ENCODE measurements around the gene PRSS3.
"Not testable (repeated sequence)": the region's sequence is repeated elsewhere in the genome, so short reads cannot be mapped to it uniquely, and the experiment has no call there.

The PRSS3 gene

DNA sequence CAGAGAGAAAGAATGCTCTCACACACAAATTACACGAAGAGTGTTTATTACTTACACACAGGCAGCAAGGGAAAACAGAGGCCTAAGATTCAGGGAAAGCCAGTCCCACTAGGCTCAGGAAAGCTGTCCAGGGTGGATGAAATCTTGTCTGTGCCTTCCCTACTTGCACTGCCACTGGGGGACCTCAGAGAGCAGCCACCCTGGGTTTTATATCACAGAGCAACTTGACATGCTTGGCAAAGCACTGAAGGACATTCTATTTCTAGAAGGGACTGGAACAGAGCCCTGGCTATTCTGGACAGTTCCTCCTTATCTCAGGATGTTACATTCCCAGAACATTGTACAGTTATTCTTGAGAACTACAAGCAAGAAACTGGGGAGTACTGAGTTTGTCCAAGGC is 7.5 kb upstream of the PRSS3 start:
- Histone ChIP-seq H3K27ac (ENCODE audit: low read depth, low read length) (no peak overlapping the region), H3K4me3 (ENCODE audit: low read length) (no peak overlapping the region), H3K36me3 (ENCODE audit: insufficient read depth, low read length) (no peaks in the 10 kb centered on the region), H3K9ac (ENCODE audit: low read depth, low read length) (no peak overlapping the region), H3K9me3 (ENCODE audit: insufficient read depth, low read depth, low read length) (no peaks in the 10 kb centered on the region), H3K4me1 (ENCODE audit: insufficient read depth, low read length) (no peaks in the 10 kb centered on the region), H3K27me3 (ENCODE audit: insufficient read depth, low read length) (no peaks in the 10 kb centered on the region; the same call in 1 of the 2 replicates)
- WGBS: 57% methylated on average over 1 of the region's 1 CpG

DNA sequence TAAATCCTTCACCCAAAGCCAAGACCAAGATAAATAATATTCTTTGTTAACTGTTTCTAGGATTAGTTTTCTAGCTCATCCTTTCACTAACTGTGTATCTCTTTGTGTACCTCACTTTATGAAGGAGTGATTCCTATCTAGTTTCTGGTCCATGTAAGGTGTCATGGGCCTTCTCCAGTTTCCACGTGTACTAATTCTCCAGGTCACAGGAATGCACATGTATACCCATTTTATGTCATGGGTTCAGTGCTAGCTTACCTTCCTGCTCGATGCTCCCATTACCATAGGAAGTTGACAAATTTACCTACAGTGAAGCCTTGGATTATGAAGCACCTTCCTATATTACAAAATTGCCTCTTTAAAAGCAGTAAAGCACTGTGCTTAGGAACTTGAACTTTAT is 5.9 kb upstream of the PRSS3 start:
- H3K36me3 ChIP-seq (ENCODE audit: insufficient read depth, low read length); H3K27ac ChIP-seq (ENCODE audit: low read depth, low read length); H3K27me3 ChIP-seq (ENCODE audit: insufficient read depth, low read length); H3K4me1 ChIP-seq (ENCODE audit: insufficient read depth, low read length); H3K4me3 ChIP-seq (ENCODE audit: low read length); H3K9ac ChIP-seq (ENCODE audit: low read depth, low read length); H3K9me3 ChIP-seq (ENCODE audit: insufficient read depth, low read depth, low read length): not testable (repeated sequence)
- WGBS: 91% methylated on average over 2 of the region's 2 CpGs

DNA sequence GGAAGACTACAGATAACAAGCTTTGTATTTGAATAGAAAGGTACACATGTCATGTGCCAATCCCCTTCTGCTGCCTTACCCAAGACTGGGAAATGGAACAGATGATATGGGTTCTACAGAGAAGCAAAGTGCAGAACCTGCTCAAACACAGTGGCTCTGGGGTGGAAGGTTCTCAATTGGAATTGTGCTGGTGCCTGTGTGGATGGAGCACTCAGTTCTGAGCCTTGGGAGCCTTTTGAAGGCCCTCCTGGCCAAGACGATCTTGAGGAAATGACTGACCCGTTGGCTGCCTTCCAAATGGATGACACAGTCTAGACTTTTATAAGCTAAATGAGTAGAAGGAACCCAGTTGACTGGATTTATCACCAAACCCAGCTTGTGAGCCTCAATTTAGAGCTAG is 4.2 kb upstream of the PRSS3 start:
- Histone ChIP-seq H3K27ac (ENCODE audit: low read depth, low read length) (no peak overlapping the region), H3K27me3 (ENCODE audit: insufficient read depth, low read length) (no peaks in the 10 kb centered on the region; the same call in 1 of the 2 replicates), H3K9ac (ENCODE audit: low read depth, low read length) (no peak overlapping the region), H3K4me1 (ENCODE audit: insufficient read depth, low read length) (peaks cover 5% of the 10 kb centered on the region), H3K9me3 (ENCODE audit: insufficient read depth, low read depth, low read length) (no peaks in the 10 kb centered on the region), H3K4me3 (ENCODE audit: low read length) (no peak overlapping the region), H3K36me3 (ENCODE audit: insufficient read depth, low read length) (no peaks in the 10 kb centered on the region)
- WGBS: 90% methylated on average over 2 of the region's 2 CpGs

- not testable (repeated sequence) for H3K27ac ChIP-seq (ENCODE audit: low read depth, low read length); H3K4me3 ChIP-seq (ENCODE audit: low read length); H3K27me3 ChIP-seq (ENCODE audit: insufficient read depth, low read length); H3K9me3 ChIP-seq (ENCODE audit: insufficient read depth, low read depth, low read length); H3K36me3 ChIP-seq (ENCODE audit: insufficient read depth, low read length); H3K9ac ChIP-seq (ENCODE audit: low read depth, low read length)
- 93% methylated on average over 1 of the region's 1 CpG for WGBS
- peaks cover 12% of the 10 kb centered on the region for H3K4me1 ChIP-seq (ENCODE audit: insufficient read depth, low read length)
Measured at GRCh38 chr9:33793496-33793895, 1.9 kb upstream of the PRSS3 start.

DNA sequence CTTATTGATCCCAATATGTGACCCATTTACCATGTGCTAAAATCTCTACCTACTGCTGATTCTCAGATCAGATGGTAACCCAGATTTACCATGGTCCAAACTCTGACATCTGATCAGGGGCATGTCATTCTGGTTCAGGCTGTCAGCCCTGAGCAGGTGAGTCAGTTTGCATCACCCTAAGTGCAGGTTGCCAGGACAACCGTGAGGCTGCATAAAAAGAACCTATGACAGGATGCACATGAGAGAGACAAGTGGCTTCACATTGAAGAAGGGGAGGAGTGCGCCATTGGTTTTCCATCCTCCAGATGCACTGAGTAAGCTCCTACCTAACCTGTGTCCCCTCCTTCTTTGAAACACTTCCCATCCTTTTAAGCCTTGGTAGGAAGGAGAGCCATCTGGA is 801 bp upstream of the PRSS3 start:
- Histone ChIP-seq H3K27me3 (ENCODE audit: insufficient read depth, low read length) (no peaks in the 10 kb centered on the region), H3K9ac (ENCODE audit: low read depth, low read length) (no peak overlapping the region), H3K4me3 (ENCODE audit: low read length) (no peak overlapping the region), H3K4me1 (ENCODE audit: insufficient read depth, low read length) (peaks cover 12% of the 10 kb centered on the region), H3K36me3 (ENCODE audit: insufficient read depth, low read length) (no peaks in the 10 kb centered on the region), H3K27ac (ENCODE audit: low read depth, low read length) (no peak overlapping the region), H3K9me3 (ENCODE audit: insufficient read depth, low read depth, low read length) (no peaks in the 10 kb centered on the region)
- WGBS: 86% methylated on average over 1 of the region's 2 CpGs

- Histone ChIP-seq H3K9ac (ENCODE audit: low read depth, low read length) (no peak overlapping the region), H3K36me3 (ENCODE audit: insufficient read depth, low read length) (no peaks in the 10 kb centered on the region), H3K4me1 (ENCODE audit: insufficient read depth, low read length) (peaks cover 12% of the 10 kb centered on the region), H3K9me3 (ENCODE audit: insufficient read depth, low read depth, low read length) (no peaks in the 10 kb centered on the region), H3K27me3 (ENCODE audit: insufficient read depth, low read length) (no peaks in the 10 kb centered on the region), H3K4me3 (ENCODE audit: low read length) (no peak overlapping the region), H3K27ac (ENCODE audit: low read depth, low read length) (no peak overlapping the region)
- WGBS: 57% methylated on average over 4 of the region's 4 CpGs
Measured at GRCh38 chr9:33795819-33796218, 458 bp downstream of the PRSS3 start.

GRCh38 chr9:33796679-33797078 is 1.3 kb downstream of the PRSS3 start:
- peaks cover 12% of the 10 kb centered on the region for H3K4me1 ChIP-seq (ENCODE audit: insufficient read depth, low read length)
- not testable (repeated sequence) for H3K27ac ChIP-seq (ENCODE audit: low read depth, low read length); H3K4me3 ChIP-seq (ENCODE audit: low read length); H3K36me3 ChIP-seq (ENCODE audit: insufficient read depth, low read length); H3K9ac ChIP-seq (ENCODE audit: low read depth, low read length); H3K9me3 ChIP-seq (ENCODE audit: insufficient read depth, low read depth, low read length); H3K27me3 ChIP-seq (ENCODE audit: insufficient read depth, low read length)
- WGBS: 80% methylated on average over 5 of the region's 5 CpGs

DNA sequence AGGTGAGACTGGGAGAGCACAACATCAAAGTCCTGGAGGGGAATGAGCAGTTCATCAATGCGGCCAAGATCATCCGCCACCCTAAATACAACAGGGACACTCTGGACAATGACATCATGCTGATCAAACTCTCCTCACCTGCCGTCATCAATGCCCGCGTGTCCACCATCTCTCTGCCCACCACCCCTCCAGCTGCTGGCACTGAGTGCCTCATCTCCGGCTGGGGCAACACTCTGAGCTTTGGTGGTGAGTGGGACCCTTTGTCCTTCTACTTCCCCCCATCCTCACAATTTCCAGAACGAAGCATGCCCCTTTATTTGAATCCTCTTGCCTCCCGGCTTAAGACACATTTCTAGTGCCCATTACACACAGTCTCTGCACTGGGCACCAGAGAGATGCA is 2.5 kb downstream of the PRSS3 start:
- Histone ChIP-seq H3K4me1 (ENCODE audit: insufficient read depth, low read length) (peaks cover 12% of the 10 kb centered on the region), H3K36me3 (ENCODE audit: insufficient read depth, low read length) (no peaks in the 10 kb centered on the region), H3K27me3 (ENCODE audit: insufficient read depth, low read length) (no peaks in the 10 kb centered on the region), H3K4me3 (ENCODE audit: low read length) (no peak overlapping the region), H3K9ac (ENCODE audit: low read depth, low read length) (no peak overlapping the region), H3K27ac (ENCODE audit: low read depth, low read length) (no peak overlapping the region), H3K9me3 (ENCODE audit: insufficient read depth, low read depth, low read length) (no peaks in the 10 kb centered on the region)
- 79% methylated on average over 8 of the region's 8 CpGs for WGBS

- Histone ChIP-seq H3K9ac (ENCODE audit: low read depth, low read length) (no peak overlapping the region), H3K36me3 (ENCODE audit: insufficient read depth, low read length) (no peaks in the 10 kb centered on the region), H3K27me3 (ENCODE audit: insufficient read depth, low read length) (no peaks in the 10 kb centered on the region), H3K27ac (ENCODE audit: low read depth, low read length) (no peak overlapping the region), H3K4me3 (ENCODE audit: low read length) (no peak overlapping the region), H3K4me1 (ENCODE audit: insufficient read depth, low read length) (peaks cover 12% of the 10 kb centered on the region), H3K9me3 (ENCODE audit: insufficient read depth, low read depth, low read length) (no peaks in the 10 kb centered on the region)
- 81% methylated on average over 10 of the region's 10 CpGs for WGBS
Measured at GRCh38 chr9:33798545-33798944, 3.2 kb downstream of the PRSS3 start.

GRCh38 chr9:33799928-33800704 is 4.8 kb downstream of the PRSS3 start:
- Histone ChIP-seq H3K9ac (ENCODE audit: low read depth, low read length) (no peak overlapping the region), H3K4me1 (ENCODE audit: insufficient read depth, low read length) (peaks cover 12% of the 10 kb centered on the region), H3K9me3 (ENCODE audit: insufficient read depth, low read depth, low read length) (no peaks in the 10 kb centered on the region), H3K27me3 (ENCODE audit: insufficient read depth, low read length) (no peaks in the 10 kb centered on the region), H3K36me3 (ENCODE audit: insufficient read depth, low read length) (no peaks in the 10 kb centered on the region), H3K4me3 (ENCODE audit: low read length) (no peak overlapping the region), H3K27ac (ENCODE audit: low read depth, low read length) (no peak overlapping the region)
- 89% methylated on average over 9 of the region's 9 CpGs for WGBS

GRCh38 chr9:33800886-33801285 is 5.5 kb downstream of the PRSS3 start:
- Histone ChIP-seq H3K4me3 (ENCODE audit: low read length) (no peak overlapping the region), H3K4me1 (ENCODE audit: insufficient read depth, low read length) (peaks cover 10% of the 10 kb centered on the region), H3K36me3 (ENCODE audit: insufficient read depth, low read length) (no peaks in the 10 kb centered on the region), H3K27ac (ENCODE audit: low read depth, low read length) (no peak overlapping the region), H3K9ac (ENCODE audit: low read depth, low read length) (no peak overlapping the region), H3K27me3 (ENCODE audit: insufficient read depth, low read length) (no peaks in the 10 kb centered on the region), H3K9me3 (ENCODE audit: insufficient read depth, low read depth, low read length) (no peaks in the 10 kb centered on the region)
- 93% methylated on average over 2 of the region's 2 CpGs for WGBS

GRCh38 chr9:33801943-33802500 is 6.7 kb downstream of the PRSS3 start:
- 94% methylated on average over 2 of the region's 2 CpGs for WGBS

More at GRCh38 chr9:33801943-33802500, 6.7 kb downstream of the PRSS3 start:
- not testable (repeated sequence) for H3K36me3 ChIP-seq (ENCODE audit: insufficient read depth, low read length); H3K4me1 ChIP-seq (ENCODE audit: insufficient read depth, low read length); H3K27ac ChIP-seq (ENCODE audit: low read depth, low read length); H3K9me3 ChIP-seq (ENCODE audit: insufficient read depth, low read depth, low read length); H3K4me3 ChIP-seq (ENCODE audit: low read length); H3K27me3 ChIP-seq (ENCODE audit: insufficient read depth, low read length); H3K9ac ChIP-seq (ENCODE audit: low read depth, low read length)

All from HUES64 (cell line).